NB4 (cell line): ENCODE data around the gene ZNF695.

Experiments
- MYC ChIP-seq: IDR thresholded peaks from 2 replicates; pipeline ENCODE4 v1.6.1; 2011; ENCODE audit warnings: low read depth, low read length
- POLR2A ChIP-seq: IDR thresholded peaks from 2 replicates; pipeline ENCODE4 v1.6.1; 2011; ENCODE audit warnings: mild to moderate bottlenecking; ENCODE audit not compliant: insufficient read length; ENCODE audit errors: extremely low read depth
- TF ChIP-seq, protein P1 (sequence below): IDR thresholded peaks from one replicate; pipeline ENCODE4 v1.5.1; 2012; ENCODE audit warnings: low read depth, low read length

DNA sequence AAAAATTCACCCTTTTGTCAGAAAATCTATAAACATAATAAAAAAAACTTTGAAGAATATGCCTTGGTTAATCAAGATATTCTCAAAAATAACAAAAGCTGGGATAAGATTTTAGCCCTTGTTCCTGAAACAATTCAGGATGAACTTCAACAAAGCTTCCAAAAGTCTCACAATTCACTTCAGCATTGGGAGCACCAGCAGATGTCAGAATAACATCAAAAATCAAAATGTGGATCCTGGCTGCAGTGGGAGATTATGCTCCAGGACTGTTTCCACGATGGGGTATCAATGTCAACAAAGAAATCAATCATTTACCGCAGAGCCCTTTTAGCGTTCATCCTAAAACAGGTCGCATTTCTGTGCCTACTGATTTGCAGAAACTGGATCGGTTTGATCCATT lies 35.5 kb upstream of the ZNF695 start:
- TF ChIP-seq POLR2A, result no peak
- TF ChIP-seq, protein P1, sequence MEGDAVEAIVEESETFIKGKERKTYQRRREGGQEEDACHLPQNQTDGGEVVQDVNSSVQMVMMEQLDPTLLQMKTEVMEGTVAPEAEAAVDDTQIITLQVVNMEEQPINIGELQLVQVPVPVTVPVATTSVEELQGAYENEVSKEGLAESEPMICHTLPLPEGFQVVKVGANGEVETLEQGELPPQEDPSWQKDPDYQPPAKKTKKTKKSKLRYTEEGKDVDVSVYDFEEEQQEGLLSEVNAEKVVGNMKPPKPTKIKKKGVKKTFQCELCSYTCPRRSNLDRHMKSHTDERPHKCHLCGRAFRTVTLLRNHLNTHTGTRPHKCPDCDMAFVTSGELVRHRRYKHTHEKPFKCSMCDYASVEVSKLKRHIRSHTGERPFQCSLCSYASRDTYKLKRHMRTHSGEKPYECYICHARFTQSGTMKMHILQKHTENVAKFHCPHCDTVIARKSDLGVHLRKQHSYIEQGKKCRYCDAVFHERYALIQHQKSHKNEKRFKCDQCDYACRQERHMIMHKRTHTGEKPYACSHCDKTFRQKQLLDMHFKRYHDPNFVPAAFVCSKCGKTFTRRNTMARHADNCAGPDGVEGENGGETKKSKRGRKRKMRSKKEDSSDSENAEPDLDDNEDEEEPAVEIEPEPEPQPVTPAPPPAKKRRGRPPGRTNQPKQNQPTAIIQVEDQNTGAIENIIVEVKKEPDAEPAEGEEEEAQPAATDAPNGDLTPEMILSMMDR, result no peak
- TF ChIP-seq MYC, result no peak
